Measurements from ENCODE around the gene KRTAP5-10.
"Not testable (repeated sequence)": the region's sequence is repeated elsewhere in the genome, so short reads cannot be mapped to it uniquely, and the experiment has no call there.

The KRTAP5-10 gene

GRCh38 chr11:71542879-71543777 is 22.2 kb upstream of the KRTAP5-10 start:
- DNase-seq, result no peak

GRCh38 chr11:71543866-71544265 is 21.5 kb upstream of the KRTAP5-10 start:
- no peak for DNase-seq

- DNase-seq, result no peak
Measured at GRCh38 chr11:71544525-71545214, 20.7 kb upstream of the KRTAP5-10 start.

- DNase-seq, result no peak
Measured at GRCh38 chr11:71545405-71545966, 19.9 kb upstream of the KRTAP5-10 start.

GRCh38 chr11:71548120-71548519 is 17.2 kb upstream of the KRTAP5-10 start, which contains the start of gene KRTAP5-9:
Gene KRTAP5-9, plus strand, starts transcription at chr11:71548420. Its CDS starts 238 bp downstream, at chr11:71548658.
- DNase-seq, result no peak

- no peak for DNase-seq
Measured at GRCh38 chr11:71548716-71549151, 16.6 kb upstream of the KRTAP5-10 start.

- DNase-seq, result no peak
Measured at GRCh38 chr11:71551711-71552110, 13.7 kb upstream of the KRTAP5-10 start.

- DNase-seq, result no peak
Measured at GRCh38 chr11:71554996-71555395, 10.4 kb upstream of the KRTAP5-10 start.

- DNase-seq, result no peak
Measured at GRCh38 chr11:71555508-71555907, 9.9 kb upstream of the KRTAP5-10 start.

GRCh38 chr11:71556018-71556417 is 9.3 kb upstream of the KRTAP5-10 start:
- DNase-seq, result no peak

- no peak for DNase-seq
Measured at GRCh38 chr11:71557257-71557656, 8.1 kb upstream of the KRTAP5-10 start.

GRCh38 chr11:71558996-71559395 is 6.4 kb upstream of the KRTAP5-10 start:
- DNase-seq, result no peak

- DNase-seq, result no peak
Measured at GRCh38 chr11:71562120-71562519, 3.2 kb upstream of the KRTAP5-10 start.

- DNase-seq, result peak in 1 of 5 donors; percentile 12
Measured at GRCh38 chr11:71563406-71563805, 2.0 kb upstream of the KRTAP5-10 start.

- no peak for DNase-seq
Measured at GRCh38 chr11:71564430-71564829, 933 bp upstream of the KRTAP5-10 start.

- DNase-seq, result no peak
Measured at GRCh38 chr11:71566081-71566620, 788 bp downstream of the KRTAP5-10 start.

- not testable (repeated sequence) for DNase-seq
Measured at GRCh38 chr11:71566626-71567599, 1.6 kb downstream of the KRTAP5-10 start.

GRCh38 chr11:71567633-71568032 is 2.3 kb downstream of the KRTAP5-10 start:
- not testable (repeated sequence) for DNase-seq

- DNase-seq, result no peak
Measured at GRCh38 chr11:71568704-71569349, 3.5 kb downstream of the KRTAP5-10 start.

GRCh38 chr11:71571101-71571850 is 5.9 kb downstream of the KRTAP5-10 start:
- not testable (repeated sequence) for DNase-seq

- DNase-seq, result no peak
Measured at GRCh38 chr11:71572811-71573210, 7.4 kb downstream of the KRTAP5-10 start.

Data from T-helper 1 cell (primary cell).